Panc1 (cell line): Measurements from ENCODE around the gene VPREB1.
"Not testable (repeated sequence)": the region's sequence is repeated elsewhere in the genome, so short reads cannot be mapped to it uniquely, and the experiment has no call there.

Experiments
- CTCF ChIP-seq: fragments of 450-650 bp; IDR thresholded peaks from 2 replicates; pipeline ENCODE4 v1.5.1; 2017; ENCODE audit warnings: mild to moderate bottlenecking
- SIN3A ChIP-seq: IDR thresholded peaks from 2 replicates; pipeline ENCODE4 v1.6.1; 2012; ENCODE audit warnings: low read depth, mild to moderate bottlenecking, low read length, moderate library complexity, borderline replicate concordance; ENCODE audit not compliant: insufficient read depth

GRCh38 chr22:22263823-22264222 lies 19.2 kb downstream of the VPREB1 start:
- TF ChIP-seq CTCF, SIN3A: not testable (repeated sequence)
